ENCODE results near the gene COASY. TPM values are rescaled to one million over a fixed set of nuclear protein-coding genes. Genes with fewer than 3 reads are reported as not detected.
"Not testable (repeated sequence)": the region's sequence is repeated elsewhere in the genome, so short reads cannot be mapped to it uniquely, and the experiment has no call there.

COASY gene
- total RNA-seq, 1 experiment from 2014 or later: 29.5 TPM

DNA sequence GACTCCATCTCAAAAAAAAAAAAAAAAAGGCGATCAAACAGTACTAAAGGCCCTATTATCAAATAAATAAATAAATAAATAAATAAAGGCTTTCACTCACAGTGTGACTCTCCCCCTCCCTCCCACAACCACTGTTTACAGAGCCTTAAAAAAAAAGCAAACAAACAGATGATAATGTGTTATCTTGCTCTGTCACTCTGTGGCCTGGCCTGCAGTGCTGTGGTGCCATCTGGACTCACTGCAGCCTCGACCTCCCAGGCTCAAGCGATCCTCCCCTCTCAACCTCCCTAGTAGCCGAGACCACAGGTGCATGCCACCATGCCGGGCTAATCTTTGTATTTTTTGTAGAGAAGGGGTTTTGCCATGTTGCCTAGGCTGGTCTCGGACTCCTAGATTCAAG lies 34.0 kb upstream of the COASY start:
- in situ Hi-C loops (cut with HindIII; ENCODE audit: low pct_unique_long_range_greater_than_20kb, low sequenced_read_pairs): no loop called here
- DNase-seq (ENCODE audit: low read depth): no peak

DNA sequence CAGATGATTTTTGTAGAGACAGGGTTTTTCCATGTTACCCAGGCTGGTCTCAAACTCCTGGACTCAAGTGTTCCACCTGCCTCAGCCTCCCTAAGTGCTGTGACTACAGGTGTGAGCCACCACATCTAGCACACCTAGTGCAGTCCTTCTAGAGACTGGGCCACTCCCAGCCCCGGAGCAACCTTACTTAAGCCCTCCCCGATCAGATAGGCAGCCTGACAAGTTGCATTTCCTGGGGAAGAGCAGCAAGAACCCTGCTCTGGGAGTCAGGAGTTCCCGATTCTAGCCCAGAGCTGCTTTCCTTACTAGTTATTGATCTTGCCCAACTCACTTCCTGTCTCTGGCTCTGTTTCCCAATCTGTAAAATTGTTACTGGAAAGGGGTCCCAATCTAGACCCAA lies 32.9 kb upstream of the COASY start:
- in situ Hi-C loops (cut with HindIII; ENCODE audit: low pct_unique_long_range_greater_than_20kb, low sequenced_read_pairs): no loop called here
- DNase-seq (ENCODE audit: low read depth): no peak

DNA sequence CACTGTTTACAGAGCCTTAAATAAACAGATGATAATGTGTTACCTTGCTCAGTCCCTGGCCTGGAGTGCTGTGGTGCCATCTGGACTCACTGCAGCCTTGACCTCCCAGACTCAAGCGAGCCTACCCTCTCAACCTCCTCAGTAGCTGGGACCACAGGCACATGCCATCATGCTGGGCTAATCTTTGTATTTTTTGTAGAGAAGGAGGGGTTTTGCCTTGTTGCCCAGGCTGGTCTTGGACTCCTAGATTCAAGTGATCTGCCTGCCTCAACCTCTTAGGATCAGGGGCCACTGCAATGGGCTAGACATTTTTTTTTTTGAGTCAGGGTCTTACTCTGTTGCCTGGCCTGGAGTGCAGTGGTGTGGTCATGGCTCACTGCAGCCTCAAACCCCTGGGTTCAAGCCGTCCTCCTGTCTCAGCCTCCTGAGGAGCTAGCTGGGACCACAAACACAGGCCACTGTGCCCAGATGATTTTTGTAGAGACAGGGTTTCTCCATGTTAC lies 30.9 kb upstream of the COASY start:
- in situ Hi-C loops (cut with HindIII; ENCODE audit: low pct_unique_long_range_greater_than_20kb, low sequenced_read_pairs): no loop called here
- no peak for DNase-seq (ENCODE audit: low read depth)

DNA sequence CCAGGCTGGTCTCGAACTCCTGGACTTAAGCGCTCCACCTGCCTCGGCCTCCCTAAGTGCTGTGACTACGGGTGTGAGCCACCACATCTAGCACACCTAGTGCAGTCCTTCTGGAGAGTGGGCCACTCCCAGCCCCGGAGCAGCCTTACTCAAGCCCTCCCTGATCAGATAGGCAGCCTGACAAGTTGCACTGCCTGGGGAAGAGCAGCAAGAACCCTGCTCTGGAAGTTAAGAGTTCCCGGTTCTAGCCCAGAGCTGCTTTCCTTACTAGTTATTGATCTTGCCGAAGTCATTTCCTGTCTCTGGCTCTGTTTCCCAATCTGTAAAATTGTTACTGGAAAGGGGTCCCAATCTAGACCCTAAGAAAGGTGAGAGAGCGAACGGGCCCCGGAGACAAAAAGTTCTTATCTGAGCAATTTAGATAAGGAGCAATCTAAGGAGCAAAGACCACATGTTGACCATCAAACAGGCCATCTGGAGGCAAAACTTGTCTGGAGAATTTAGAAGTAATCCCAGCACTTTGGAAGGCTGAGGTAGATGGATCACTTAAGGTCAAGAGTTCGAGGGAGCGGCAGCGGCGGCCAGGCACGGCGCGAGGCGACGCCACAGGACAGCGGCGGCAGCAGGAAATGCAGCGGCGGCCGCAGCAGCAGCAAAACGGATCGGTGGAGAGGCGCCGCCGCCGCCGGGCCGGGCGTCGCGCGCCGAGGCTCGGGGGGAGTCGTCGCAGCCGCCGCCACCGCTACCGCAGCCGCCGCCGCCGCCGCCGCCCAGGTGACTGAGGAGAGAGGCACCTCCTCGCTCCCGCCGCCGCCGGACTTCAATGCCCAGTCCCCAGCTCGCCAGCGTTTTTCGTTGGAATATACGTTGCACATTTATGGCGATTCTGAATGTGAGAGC lies 30.2 kb upstream of the COASY start:
- peak; percentile 69 for DNase-seq (ENCODE audit: low read depth)
- in situ Hi-C loops (cut with HindIII; ENCODE audit: low pct_unique_long_range_greater_than_20kb, low sequenced_read_pairs): no loop called here

DNA sequence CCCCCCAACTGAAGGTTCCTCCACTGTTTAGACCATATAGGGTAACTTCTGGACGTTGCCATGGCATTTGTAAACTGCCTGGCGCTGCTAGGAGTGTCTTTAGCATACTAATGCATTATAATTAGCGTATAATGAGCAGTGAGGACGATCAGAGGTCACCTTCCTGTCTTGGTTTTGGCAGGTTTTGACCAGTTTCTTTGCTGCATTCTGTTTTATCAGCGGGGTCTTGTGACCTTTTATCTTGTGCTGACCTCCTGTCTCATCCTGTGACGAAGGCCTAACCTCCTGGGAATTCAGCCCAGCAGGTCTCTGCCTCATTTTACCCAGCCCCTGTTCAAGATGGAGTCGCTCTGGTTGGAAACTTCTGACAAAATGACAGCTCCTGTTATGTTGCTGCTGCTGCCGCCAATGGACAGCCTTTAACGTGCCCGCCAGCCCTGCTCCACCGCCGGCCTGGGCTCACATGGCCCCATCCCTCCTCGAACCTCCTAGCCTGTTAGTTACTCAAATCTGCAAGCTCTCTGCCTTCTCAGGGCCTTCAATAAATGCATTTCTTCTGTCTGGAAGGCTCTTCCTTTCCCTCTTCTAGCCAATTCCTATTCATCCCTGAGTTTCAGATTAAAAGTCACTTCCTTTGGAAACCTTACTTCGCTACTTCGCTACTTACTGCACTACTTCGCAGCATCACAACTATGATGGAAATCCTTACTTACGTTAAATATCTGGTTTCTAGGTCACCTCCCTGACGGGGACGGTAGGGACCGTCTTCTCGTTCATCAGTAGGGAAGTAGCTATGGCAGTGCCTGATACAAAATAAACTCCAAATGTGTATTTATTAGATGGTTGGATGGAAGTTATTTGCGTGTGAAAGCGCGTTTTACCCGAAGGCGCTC lies 26.5 kb upstream of the COASY start:
- DNase-seq (ENCODE audit: low read depth): no peak
- in situ Hi-C loops (cut with HindIII; ENCODE audit: low pct_unique_long_range_greater_than_20kb, low sequenced_read_pairs): no loop called here

DNA sequence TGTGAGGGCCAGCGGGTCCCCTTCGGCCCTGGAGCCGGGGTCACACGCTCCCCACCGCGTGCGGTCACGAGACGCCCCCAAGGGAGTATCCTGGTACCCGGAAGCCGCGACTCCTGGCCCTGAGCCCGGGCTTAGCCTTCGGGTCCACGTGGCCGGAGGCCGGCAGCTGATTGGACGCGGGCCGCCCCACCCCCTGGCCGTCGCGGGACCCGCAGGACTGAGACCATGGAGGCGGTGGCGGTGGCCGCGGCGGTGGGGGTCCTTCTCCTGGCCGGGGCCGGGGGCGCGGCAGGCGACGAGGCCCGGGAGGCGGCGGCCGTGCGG lies 25.9 kb upstream of the COASY start, which contains the start of gene NAGLU:
TSS of gene NAGLU (plus strand) at position 194 of the 324 bp plus-strand sequence. CDS start at position 226, 32 bp downstream.
- peak; percentile 83 for DNase-seq (ENCODE audit: low read depth)
- in situ Hi-C loops (cut with HindIII; ENCODE audit: low pct_unique_long_range_greater_than_20kb, low sequenced_read_pairs): no loop called here

DNA sequence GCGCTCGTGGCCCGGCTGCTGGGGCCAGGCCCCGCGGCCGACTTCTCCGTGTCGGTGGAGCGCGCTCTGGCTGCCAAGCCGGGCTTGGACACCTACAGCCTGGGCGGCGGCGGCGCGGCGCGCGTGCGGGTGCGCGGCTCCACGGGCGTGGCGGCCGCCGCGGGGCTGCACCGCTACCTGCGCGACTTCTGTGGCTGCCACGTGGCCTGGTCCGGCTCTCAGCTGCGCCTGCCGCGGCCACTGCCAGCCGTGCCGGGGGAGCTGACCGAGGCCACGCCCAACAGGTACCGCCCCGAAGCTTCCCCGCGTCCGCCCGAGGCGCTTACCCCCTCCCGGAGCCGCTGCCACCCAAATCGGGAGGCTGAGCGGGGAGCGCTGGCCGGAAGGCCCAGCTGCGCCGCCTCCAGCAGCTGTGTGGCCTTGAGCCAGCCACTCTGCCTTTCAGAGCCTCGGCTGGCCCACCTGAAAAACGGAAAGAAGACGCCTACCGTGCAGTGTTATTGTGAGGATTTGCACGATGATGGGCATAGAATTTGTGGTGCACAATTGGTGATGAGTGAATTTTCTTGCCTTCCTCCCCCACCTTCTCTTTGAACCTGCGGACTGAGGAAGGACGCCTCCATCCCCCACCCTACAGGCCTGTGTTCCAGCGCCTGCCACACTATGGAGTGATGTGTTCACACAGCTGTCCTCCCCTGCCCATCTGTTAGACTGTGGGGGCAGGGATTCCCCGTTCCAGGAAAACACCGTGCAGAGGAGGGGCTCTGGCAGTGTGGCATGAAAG lies 25.4 kb upstream of the COASY start:
- in situ Hi-C loops (cut with HindIII; ENCODE audit: low pct_unique_long_range_greater_than_20kb, low sequenced_read_pairs): no loop called here
- DNase-seq (ENCODE audit: low read depth): peak; percentile 78

DNA sequence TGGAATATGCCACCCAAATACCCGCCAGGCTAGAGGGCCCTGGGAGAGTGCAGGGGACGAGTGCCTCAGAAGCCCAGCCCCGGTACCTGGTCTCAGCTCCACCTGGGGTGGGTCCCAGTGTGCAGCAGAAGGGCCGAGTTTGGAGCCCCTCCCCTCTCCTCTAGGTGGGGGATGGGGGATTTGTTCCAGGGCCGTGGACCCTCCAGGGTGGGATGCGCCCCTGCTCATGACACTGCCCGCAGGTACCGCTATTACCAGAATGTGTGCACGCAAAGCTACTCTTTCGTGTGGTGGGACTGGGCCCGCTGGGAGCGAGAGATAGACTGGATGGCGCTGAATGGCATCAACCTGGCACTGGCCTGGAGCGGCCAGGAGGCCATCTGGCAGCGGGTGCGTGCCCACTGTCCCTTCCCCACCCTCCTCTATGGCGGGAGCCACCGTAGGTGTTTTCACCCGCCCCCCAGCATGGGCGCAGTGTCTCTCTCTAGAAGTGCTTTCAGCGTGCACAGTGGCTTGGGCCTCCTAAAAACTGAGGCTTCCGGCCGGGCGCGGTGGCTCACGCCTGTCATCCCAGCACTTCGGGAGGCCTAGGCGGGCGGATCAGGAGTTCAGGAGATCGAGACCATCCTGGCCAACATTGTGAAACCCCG lies 24.7 kb upstream of the COASY start:
- no peak for DNase-seq (ENCODE audit: low read depth)
- in situ Hi-C loops (cut with HindIII; ENCODE audit: low pct_unique_long_range_greater_than_20kb, low sequenced_read_pairs): no loop called here

DNA sequence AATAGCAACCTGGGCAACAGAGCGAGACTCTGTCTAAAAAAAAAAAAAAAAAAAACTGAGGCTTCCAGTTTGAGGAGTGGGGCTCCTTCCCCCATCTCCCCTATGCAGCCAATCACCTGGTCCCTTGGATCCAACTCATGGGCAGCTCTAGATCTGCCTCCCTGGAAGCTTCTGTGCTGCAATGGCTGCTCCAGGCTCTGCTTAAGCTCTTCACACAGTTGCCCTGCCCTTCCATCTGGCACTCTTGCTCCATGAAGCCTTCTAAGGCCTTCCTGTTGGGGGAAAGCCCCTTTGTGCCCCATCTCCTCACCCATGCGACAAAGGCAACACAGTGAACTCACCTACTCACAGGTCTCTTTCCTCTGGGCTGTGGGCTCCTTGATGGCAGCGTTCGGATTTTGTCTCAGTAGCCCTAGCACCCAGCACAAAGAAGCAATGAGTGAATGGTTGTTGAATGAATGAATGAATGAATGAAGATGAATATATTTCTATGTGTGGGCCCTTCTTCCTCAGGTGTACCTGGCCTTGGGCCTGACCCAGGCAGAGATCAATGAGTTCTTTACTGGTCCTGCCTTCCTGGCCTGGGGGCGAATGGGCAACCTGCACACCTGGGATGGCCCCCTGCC lies 24.0 kb upstream of the COASY start:
- in situ Hi-C loops (cut with HindIII; ENCODE audit: low pct_unique_long_range_greater_than_20kb, low sequenced_read_pairs): no loop called here
- no peak for DNase-seq (ENCODE audit: low read depth)

DNA sequence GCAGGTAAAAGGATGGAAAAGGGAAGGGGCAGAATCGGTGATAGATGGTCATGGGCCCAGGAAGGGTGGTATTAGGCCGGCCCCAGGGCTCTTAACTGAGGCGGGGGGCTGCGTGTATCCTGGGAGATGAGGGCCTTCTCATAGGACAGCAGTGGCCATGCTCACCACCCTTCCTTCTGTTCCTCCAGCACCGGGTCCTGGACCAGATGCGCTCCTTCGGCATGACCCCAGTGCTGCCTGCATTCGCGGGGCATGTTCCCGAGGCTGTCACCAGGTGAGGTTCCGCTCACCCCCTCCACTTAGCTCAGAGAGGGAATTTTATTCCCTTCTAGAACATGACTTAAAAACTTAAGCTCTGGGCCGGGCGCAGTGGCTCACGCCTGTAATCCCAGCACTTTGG lies 23.5 kb upstream of the COASY start:
- in situ Hi-C loops (cut with HindIII; ENCODE audit: low pct_unique_long_range_greater_than_20kb, low sequenced_read_pairs): no loop called here
- no peak for DNase-seq (ENCODE audit: low read depth)

DNA sequence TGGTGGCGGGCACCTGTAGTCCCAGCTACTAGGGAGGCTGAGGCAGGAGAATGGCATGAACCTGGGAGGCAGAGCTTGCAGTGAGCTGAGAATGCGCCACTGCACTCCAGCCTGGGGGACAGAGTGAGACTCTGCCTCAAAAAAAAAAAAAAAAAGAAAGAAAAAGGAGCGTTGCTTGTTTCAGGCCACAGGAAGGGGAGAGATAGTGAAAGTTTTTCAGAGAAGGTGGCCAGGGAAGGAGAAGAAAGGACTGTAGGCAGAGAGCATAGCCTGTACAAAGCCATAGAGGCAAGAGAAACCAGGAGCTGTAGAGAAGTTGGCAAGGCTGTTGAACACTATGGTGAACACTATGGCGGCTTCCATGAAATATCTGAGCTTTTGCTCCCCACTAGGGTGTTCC lies 21.4 kb upstream of the COASY start:
- in situ Hi-C loops (cut with HindIII; ENCODE audit: low pct_unique_long_range_greater_than_20kb, low sequenced_read_pairs); DNase-seq (ENCODE audit: low read depth): not testable (repeated sequence)

DNA sequence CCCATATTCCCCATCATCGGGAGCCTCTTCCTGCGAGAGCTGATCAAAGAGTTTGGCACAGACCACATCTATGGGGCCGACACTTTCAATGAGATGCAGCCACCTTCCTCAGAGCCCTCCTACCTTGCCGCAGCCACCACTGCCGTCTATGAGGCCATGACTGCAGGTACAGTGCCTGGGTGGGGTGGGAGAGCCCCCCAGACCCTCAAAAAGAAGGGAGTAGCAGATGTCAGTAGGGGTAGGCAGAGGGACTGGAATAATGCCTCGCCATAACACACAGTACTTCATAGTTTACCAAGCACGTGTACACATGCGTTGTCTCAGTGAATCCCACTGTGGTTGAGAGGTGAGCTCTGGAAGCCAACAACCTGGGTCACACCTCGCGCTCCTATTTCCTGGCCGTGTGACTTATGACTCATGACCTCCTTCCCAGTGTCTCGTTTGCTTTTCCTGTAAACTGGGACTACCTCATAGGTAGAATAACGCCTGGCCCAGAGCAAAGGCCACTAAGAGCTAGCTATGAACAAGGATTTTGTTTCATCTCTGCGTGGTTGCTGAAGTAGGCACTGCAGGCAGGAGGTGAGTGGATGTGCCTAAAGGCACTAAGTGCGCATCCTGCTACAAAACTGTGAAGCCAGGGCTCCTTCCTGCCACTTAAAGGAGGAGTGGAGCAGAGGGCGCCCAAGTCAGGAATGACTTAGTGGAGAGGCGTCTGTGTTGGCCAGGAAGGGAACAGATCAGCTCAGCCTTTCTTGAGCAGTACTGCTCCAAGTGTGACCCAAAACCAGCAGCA lies 20.7 kb upstream of the COASY start:
- peak; percentile 43 for DNase-seq (ENCODE audit: low read depth)
- in situ Hi-C loops (cut with HindIII; ENCODE audit: low pct_unique_long_range_greater_than_20kb, low sequenced_read_pairs): no loop called here

DNA sequence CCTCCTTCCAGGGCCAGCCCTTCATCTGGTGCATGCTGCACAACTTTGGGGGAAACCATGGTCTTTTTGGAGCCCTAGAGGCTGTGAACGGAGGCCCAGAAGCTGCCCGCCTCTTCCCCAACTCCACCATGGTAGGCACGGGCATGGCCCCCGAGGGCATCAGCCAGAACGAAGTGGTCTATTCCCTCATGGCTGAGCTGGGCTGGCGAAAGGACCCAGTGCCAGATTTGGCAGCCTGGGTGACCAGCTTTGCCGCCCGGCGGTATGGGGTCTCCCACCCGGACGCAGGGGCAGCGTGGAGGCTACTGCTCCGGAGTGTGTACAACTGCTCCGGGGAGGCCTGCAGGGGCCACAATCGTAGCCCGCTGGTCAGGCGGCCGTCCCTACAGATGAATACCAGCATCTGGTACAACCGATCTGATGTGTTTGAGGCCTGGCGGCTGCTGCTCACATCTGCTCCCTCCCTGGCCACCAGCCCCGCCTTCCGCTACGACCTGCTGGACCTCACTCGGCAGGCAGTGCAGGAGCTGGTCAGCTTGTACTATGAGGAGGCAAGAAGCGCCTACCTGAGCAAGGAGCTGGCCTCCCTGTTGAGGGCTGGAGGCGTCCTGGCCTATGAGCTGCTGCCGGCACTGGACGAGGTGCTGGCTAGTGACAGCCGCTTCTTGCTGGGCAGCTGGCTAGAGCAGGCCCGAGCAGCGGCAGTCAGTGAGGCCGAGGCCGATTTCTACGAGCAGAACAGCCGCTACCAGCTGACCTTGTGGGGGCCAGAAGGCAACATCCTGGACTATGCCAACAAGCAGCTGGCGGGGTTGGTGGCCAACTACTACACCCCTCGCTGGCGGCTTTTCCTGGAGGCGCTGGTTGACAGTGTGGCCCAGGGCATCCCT lies 18.5 kb upstream of the COASY start:
- in situ Hi-C loops (cut with HindIII; ENCODE audit: low pct_unique_long_range_greater_than_20kb, low sequenced_read_pairs): no loop called here
- no peak for DNase-seq (ENCODE audit: low read depth)

DNA sequence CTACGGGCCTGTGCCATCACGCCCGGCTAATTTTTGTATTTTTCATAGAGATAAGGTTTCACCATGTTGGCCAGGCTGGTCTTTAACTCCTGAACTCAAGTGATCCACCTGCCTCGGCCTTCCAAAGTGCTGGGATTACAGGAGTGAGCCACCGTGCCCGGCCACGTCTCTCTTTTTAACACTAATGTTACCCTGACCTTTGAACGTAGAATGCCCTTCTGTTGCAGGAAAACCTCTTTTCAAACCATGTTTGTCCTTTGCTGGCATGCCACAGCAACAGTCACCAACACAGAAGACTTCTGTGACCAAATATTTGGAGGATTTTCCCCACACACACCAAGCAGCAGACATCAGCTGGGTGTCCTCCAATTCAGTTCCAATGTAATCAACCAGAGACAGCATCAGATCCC lies 17.1 kb upstream of the COASY start:
- in situ Hi-C loops (cut with HindIII; ENCODE audit: low pct_unique_long_range_greater_than_20kb, low sequenced_read_pairs): no loop called here
- DNase-seq (ENCODE audit: low read depth): no peak

DNA sequence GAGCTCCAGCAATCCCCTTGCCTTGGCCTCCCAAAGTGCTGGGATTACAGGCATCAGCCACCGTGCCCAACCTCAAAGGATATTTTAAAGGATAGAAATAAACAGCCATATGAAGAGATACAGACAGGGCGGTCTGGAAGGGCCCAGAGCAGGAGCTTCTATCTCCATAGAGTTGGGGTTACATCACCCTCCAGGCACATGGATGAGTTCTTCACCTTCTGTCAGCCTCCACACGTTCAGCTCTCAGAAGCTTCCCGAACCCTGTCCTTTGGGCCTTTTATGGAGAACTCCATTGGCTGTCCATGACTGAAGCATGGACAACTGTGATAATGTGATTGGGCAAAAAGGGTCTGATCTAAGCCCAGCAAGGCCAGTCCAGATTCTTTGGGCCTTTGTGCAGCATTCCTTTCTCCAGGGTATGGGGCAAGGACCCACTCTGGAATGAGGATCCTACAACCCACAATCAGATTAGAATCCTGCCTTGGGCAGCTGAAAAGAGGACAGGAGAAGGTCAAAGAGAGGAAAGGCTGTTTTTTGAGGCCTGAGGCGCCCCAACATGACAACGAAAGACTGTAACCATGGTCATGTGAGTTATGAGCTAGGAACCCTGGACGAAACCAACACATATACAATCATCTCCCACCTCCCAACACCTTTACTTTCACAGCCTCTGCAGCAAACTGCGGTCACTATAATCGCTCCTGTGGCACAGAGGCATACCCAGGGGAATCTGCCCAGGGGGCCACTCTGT lies 16.0 kb upstream of the COASY start:
- in situ Hi-C loops (cut with HindIII; ENCODE audit: low pct_unique_long_range_greater_than_20kb, low sequenced_read_pairs); DNase-seq (ENCODE audit: low read depth): not testable (repeated sequence)
